GM18517 (cell line): Measurements from ENCODE around the gene PACS2.

Source experiments
- ATAC-seq: cut with Tn5 transposase; IDR thresholded peaks from one replicate; pipeline ENCODE4 v1.9.1; 2021; ENCODE audit warnings: mild to moderate bottlenecking, moderate library complexity; ENCODE audit not compliant: unreplicated experiment

PACS2 gene

DNA sequence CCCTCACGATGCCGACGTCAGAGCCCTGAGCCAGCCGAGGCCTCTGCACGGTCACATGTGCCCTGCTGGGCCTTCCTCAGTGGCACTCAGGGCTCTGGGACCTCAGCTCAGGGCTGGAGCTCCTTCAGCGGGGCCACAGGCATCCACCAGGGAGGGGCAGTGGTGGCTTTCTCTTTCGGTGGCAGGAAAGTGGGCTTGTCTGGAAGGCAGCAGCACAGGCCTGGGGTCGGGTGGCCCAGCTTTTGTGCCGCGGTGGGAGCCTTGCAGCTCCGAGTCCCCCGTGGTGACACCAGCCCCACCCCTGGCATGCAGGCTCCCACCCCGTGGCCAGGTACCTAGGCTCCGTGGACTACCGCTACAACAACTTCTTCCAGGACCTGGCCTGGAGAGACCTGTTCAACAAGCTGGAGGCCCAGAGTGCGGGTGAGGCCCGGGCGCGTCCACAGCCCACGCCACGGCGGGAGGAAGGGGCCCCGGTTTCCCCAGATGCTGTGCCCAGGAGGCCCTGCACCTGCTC, 69.6 kb downstream of the PACS2 start:
- no peak for ATAC-seq

- no peak for ATAC-seq
Observed at GRCh38 chr14:105384605-105385321, 70.2 kb downstream of the PACS2 start.

GRCh38 chr14:105385322-105385637, 70.7 kb downstream of the PACS2 start:
- no peak for ATAC-seq

- ATAC-seq, result no peak
Observed at GRCh38 chr14:105385698-105386365, 71.3 kb downstream of the PACS2 start.

DNA sequence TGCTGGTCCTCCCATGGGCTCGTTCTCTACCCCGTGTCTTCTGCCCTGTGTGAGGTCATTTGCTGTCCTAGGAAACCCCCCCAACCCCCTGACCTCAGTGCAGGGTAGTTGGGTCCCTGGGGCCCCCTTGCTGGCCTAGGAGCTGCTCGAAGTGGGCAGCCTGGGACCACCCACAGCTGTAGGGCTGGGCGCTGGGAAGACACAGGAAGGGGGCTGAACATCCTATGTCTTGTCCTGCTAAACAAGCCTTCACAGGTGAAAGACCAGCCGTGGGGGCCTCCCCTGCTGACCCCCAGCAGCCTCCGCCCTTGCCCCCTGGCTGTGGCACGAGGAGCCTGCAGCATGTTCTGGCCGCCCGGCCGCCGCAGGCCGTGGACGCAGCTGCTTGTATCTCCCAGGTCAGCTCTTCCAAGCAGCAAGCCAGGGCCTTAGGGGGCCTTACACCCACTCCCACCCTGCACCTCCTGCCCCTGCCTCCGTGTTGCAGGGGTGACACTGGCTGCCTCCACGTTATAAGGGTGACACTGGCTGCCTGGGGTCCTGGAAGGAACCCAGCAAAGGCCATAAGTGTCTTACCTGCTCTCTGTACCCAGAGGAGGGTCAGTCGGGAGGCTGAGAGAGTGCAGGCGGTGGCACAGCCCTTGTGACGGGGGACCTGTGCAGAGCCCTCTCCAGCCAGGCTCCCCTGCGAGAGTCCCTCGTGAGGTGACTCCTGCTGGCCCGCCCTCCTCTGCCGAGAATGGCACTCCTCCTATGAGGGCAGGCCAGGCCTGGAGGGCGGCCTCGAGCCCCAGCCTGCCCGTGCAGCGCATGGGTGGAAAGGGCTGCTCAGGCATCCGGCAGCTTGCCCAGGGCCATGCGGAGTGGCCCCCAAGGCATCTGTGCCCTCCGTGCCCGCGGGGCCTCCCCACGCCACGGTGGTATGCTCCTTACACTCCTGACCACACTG, 72.3 kb downstream of the PACS2 start:
- ATAC-seq, result no peak

- no peak for ATAC-seq
Observed at GRCh38 chr14:105387530-105387922, 73.0 kb downstream of the PACS2 start.

DNA sequence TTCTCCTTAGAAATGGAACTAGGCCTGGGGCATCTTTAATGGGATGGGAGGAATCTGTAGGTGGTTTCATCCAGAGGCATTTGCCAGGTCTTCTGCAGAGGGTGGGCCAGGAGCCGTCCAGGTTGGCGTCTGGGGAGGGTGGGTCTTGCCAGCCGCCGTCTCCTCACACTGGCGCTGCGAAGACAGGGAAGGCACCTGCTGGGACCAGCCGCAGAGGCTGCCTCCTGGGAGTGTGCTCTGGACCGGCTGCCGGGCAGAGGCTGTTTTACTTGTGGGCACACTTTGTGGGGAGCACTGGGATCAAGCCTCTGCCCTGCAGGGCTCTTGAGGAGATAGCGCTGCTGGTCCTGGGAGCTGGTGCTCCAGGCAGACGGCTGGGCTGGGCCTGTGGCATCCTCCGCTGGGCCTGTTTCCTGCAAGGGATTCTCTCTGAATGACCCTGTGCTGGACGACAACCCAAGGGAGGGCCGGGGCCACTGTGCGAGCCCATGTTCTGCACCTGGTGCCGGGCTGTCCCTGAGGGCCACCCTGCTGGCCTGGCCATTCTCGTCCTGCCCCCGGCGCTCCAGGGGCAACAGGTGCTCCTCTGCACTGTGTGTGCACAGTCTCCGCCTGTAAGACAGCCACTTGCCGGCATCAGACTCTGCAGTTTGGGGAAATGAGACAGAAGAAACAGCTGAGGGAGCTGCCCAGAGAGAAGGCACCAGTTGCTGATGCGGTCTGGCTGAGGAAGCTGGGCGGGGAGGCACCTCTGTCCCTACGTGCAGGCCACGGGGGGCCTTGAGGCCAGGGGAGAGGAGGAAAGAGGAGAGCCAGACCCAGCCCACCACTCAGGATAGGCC, 73.8 kb downstream of the PACS2 start:
- no peak for ATAC-seq

GRCh38 chr14:105388976-105389375, 74.4 kb downstream of the PACS2 start:
- ATAC-seq, result no peak

- no peak for ATAC-seq
Observed at GRCh38 chr14:105389534-105389933, 75.0 kb downstream of the PACS2 start.

DNA sequence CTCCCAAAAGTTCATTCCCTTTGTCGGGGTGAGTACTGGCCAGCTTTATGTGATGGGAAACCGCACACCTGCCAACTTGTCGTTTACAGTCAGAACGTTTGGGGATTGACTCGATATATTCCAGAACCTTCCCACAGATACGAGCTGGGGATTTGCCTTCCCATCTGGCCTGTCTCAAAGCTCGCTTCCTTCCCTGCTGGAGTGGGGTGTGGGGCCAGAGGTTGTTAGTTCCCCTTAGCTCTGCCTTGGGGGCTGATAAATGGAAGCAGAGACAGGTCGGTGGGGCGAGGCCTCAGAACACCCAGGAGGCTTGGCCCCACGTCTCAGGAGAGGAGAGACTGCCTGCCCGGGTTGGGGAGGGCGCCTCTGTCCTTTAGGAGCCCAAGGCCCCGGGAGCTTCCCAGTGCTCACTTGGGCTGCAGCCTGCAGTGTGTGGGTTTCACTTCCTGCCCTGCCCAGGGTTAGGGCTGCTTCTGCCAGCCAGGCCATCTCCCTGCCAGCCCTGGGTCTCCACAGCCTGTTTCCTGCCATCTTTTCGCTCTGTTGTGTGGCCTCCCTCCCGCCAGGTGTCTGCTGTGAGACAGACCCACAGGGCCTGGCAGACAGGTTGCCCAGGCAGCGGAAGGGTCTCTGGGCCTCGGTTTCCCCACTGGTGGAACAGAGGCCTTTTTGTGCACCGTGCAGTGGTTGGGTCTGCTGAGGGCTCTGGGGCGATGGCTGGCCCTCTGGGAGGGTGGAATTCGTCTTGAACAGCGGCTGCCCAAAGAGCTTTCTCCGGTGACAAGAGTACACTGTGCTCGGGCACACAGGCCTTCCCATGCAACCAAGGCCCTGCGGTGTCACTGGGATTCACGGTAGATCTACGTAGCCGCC, 75.7 kb downstream of the PACS2 start:
- ATAC-seq, result no peak

DNA sequence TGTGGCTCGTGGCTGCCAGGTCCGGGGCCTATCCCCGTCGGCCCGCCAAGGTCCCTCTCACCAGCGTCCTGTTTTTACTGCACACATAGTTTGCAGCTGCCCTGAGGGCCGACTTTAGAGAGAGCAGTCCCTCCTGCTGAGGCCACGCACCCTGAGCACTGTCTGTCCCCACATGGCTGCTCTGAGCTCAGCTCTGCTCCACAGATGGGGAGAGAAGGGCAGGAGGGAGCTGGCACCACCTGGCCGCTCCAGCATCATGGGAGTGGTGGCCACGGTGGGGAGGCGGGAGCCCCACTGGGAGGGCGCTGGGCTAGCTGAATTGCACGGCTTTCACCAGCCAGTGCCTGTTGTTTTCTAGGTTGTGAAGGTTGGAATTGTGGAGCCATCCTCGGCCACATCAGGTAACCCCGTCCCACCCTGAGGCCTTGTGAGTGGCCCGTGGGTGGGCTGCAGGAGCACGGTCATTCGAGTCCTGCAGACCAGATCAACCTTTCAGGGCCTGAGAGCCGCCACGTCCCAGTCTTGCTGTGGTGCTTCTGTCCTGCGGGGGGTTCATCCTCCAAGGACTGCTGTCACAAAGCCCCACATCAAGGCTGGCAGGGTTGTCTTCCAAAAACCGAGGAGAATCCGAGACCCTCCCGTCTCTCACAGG, 76.4 kb downstream of the PACS2 start:
- ATAC-seq, result no peak

GRCh38 chr14:105391541-105391940, 77.0 kb downstream of the PACS2 start:
- ATAC-seq, result no peak

- ATAC-seq, result no peak
Observed at GRCh38 chr14:105392131-105393090, 77.9 kb downstream of the PACS2 start.

- ATAC-seq, result no peak
Observed at GRCh38 chr14:105393151-105393550, 78.6 kb downstream of the PACS2 start.

- ATAC-seq, result no peak
Observed at GRCh38 chr14:105394714-105395537, 80.4 kb downstream of the PACS2 start.

DNA sequence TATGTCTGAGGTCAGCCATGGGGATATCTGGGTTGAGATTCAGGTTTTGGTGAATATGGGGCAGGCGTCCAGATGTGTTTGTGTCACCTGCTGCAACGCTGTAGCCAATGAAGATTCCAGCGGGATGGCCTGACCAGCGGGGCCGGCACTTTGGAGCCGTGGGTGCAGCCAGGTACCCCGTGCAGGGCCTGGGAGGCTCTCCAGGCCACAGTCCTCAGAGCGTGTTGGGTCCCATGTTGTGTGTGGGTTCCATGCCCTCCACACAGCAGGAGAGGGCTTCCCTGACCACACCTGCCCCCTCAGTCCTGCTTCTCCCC, 80.9 kb downstream of the PACS2 start:
- ATAC-seq, result no peak

DNA sequence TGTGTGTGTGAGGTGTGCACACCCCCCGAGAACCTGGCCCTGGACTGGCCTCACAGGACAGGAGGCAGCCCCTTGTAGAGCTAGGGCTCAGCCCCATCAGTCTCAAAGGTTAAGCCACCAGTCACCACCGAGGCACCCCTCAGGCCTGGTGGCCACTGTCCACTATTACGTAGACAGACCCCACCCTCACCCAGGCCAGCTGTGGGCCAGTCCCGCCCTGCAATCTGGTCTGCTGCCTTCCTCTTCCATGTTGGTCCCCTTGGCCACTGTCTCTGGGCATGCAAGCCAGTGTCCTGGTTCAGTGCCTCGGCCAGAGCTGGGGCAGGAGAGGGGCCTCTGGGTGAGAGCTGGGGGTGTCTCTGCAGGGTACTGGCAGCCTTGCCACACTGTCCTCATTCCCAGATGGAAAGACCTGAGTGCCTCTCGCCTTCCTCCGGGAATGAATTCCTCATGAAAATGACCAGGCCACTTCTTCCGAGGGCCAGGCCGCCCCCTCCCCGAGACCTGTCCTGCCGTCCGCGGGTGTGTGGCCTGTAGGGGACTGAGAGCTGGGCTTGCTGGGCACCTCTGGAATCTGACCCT, 82.9 kb downstream of the PACS2 start:
- ATAC-seq, result no peak
